NCI-H345 (cell line): ENCODE results near the gene LNX1.

Source experiments
- DNase-seq: peaks from one replicate; lab custom pipeline; 2025; lab: John Stamatoyannopoulos, UW

The LNX1 gene

DNA sequence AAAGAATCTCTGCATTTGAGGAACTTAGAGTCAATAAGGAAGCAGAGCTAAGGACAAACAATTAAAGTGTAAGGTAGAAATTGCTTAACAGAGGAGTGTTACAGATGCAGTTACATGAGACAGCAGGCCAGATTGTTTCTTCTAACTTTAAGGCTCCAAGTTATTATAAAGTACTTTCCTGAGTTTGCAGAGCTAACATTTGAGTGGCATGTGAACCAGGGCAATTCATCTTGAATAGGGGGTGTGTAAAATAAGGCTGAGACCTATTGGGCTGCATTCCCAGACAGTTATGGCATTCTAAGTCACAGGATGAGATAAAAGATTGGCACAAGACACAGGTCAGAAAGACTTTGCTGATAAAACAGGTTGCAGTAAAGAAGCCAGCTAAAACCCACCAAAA, 7.6 kb upstream of the LNX1 start:
- DNase-seq, result no peak

GRCh38 chr4:53598483-53598882, 7.2 kb upstream of the LNX1 start:
- DNase-seq, result no peak

GRCh38 chr4:53596901-53597300, 5.6 kb upstream of the LNX1 start:
- no peak for DNase-seq

GRCh38 chr4:53595834-53596233, 4.5 kb upstream of the LNX1 start:
- no peak for DNase-seq

GRCh38 chr4:53595204-53595603, 3.9 kb upstream of the LNX1 start:
- no peak for DNase-seq

DNA sequence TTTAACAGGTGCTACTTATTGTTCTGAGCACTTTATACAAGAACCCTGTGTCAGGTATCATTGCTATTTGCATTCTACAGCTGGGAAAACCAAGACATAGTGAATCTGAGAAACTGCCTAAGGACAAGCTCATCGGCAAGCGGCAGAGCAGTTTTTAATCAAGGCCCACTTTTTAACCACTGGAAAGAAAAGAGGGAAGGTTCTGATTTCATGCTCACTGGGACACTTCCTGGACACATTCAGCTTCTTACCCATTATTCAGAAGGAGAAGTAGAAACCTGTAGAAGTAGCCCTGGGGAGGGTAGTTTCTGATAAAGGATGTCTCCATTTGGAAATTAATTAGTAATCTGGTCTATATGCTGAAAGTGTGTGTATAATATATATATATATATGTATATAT, 2.5 kb upstream of the LNX1 start:
- no peak for DNase-seq

GRCh38 chr4:53592686-53593501, 1.6 kb upstream of the LNX1 start:
- no peak for DNase-seq

- no peak for DNase-seq
Observed at GRCh38 chr4:53592122-53592521, 836 bp upstream of the LNX1 start.

DNA sequence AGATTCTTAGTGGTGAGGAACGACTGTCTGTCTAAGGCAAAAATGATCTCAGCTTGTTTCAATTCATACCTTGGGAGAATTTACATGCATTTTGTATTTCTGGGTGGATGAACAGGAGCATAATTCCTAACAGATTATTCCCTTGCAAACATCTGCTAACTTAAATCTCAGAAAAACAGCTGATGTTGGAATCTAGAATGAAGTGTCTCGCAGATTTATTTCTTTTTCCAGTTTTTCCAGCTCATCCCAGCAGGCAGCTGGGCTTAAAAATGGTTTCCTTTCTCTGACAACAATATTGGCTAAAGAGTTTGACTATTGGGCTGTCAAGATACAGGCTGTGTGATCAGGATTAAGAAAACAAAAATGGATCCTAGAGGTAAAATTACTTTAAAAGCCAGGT, 1.1 kb downstream of the LNX1 start:
- no peak for DNase-seq

DNA sequence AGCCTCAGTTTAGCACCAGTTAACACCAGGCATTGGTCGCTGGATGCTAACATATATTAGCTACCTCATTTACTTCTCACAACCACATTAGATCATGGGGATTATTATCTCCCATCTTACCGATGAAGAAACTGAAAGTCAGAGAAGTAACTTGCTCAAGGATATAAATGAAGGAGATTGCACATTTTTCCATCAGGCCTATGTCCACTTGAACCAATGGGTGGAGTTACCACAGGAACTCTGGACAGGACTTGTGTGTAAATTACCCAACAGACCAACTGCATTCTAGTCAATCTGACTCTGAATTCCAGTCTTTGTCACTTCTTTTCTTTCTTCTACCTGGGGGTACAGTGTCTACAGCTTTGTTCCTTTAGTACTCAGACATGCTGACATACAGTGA, 1.8 kb downstream of the LNX1 start:
- no peak for DNase-seq

GRCh38 chr4:53587135-53587534, 4.2 kb downstream of the LNX1 start:
- no peak for DNase-seq

DNA sequence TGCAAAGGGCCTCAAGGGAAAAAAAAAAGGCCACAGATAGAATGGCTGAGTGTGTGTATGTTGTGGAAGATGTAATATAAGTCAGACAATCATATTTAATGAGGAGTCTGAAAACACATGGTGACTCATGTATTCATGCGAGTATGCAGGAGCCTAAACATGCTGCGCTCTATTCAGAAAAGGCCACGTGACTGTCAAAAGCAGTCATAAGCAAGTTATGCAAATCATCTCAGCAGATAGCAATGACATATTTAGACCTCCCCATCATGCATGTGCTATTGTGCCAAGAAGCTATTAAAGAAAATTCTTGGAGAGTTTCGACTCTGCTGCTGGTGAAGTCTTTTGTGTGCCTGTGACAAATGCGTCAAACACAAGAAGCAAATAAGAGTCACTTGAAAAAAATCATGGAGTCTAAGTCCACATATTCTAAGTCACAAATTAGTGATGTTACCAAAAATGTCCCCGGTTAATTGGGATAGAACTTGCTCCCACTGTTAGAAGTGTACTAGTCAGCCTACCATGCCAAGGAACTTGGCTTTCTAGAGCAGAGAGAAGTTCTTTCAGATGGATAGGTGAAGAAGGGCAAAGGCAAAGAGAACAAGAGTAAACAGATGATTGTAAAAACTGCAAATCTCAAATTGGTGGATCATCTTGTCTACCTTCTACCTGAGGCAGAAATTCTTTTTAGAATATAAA, 5.0 kb downstream of the LNX1 start:
- no peak for DNase-seq

GRCh38 chr4:53584658-53585057, 6.6 kb downstream of the LNX1 start:
- no peak for DNase-seq

- no peak for DNase-seq
Observed at GRCh38 chr4:53583513-53583912, 7.8 kb downstream of the LNX1 start.

DNA sequence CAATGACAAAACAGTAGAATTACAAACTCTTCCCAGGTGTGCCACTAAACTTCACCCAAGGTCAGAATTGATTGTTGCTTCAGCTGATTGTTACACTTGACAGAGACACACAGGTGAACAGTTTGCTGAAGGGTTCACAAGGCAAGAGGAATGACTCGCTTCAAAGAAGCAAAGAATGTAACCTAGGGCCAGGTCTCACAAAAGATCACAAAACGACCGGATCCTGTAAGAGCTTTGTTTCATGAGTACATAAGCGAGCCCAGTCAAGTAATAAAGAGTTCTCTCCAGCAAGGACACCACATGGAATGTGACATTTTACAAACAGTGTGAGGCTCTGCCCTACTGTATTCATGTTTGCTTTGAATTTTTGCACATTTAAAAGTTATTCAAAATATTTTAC, 9.1 kb downstream of the LNX1 start:
- no peak for DNase-seq

DNA sequence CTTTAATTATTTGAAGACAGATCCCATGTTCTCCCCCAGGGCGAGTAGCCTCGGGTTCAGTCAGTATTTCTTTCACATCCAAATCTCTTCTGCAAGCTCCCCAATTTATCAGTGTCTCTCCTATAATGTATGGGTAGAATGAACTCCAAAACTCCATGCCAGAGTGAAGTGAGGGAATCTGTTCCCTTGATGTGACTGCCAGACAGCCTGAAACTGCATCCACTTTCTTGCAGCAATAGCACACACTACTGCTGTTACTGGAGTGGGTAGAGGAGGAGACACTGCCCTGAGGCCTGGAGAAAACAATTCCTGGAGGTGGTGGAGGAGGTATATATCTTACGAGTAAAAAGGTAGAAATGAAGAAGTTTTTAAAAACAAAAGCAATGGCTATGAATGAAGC, 11.0 kb downstream of the LNX1 start:
- no peak for DNase-seq

- DNase-seq, result no peak
Observed at GRCh38 chr4:53579826-53580225, 11.5 kb downstream of the LNX1 start.

GRCh38 chr4:53576676-53577372, 14.5 kb downstream of the LNX1 start:
- DNase-seq, result peak; percentile 10

DNA sequence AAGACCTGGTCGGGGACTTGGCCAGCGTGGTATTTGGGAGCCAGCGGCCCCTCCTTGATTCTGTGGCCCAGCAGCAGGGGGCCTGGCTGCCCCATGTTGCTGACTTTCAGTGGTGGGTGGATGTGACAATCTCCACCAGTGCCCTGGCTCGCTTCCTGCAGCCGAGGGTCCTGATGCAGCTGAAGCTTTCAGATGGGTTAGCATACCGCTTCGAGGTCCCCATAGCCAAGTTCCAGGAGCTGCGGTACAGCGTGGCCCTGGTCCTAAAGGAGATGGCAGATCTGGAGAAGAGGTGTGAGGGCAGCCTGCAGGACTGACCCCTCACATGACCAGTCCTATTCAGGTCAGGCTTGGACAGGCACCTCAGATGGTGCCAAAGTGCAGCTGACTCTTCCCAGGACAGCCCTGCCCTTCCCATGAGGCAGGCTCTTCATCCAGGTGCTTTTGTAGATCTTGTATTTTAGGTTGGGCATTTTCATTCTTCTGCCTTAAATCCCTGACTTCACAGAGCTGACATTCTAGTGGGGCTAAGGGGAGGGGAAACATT, 15.1 kb downstream of the LNX1 start:
- no peak for DNase-seq

- no peak for DNase-seq
Observed at GRCh38 chr4:53575552-53575951, 15.7 kb downstream of the LNX1 start.

- no peak for DNase-seq
Observed at GRCh38 chr4:53574528-53574927, 16.8 kb downstream of the LNX1 start.

DNA sequence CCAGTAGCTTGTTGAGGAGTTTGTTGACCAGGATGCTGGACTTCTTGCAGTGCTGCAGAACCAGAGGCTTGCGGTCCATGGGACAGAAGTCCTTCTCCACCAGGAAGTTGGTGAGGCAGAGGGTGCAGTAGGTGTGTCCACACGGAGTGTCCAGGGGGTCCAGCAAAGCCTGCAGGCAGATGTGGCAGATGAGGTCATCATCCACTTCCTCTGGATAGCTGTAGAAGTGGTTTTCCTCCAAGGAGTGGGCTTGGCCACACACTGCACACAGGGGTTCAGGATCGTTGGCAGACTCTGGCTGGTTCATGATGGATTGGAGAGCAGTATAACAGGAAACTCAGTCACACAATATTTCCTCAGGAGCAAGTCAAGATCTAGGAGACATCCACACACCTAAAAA, 17.6 kb downstream of the LNX1 start:
- no peak for DNase-seq

DNA sequence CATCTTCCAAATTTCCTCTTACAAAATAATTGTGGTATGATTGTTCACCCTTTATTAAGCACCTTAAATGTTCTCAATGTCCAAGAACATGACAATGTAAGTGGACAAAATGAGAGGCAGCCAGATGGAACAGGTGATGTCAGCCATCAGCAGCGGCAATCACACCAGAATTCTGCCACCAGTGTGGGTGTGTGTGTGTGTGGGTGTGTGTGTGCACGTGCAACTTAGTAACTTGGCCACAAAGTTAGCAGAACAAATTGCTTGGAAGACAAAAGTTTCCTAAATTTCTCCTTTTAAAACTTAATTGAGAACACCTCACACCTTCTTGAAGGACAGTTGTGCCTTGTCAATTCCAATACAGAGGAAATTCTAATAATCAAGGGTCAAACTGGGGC, 18.7 kb downstream of the LNX1 start:
- no peak for DNase-seq
